ENCODE measurements around the gene PAWR.

PAWR gene

GRCh38 chr12:79549531-79550271 lies 141.1 kb downstream of the PAWR start:
- TF ChIP-seq EGR1 (IDR thresholded peaks at IDR 0.05) (no peak), TCF12 (IDR thresholded peaks at IDR 0.05; ENCODE audit: low read depth) (no peak), EP300 (IDR thresholded peaks at IDR 0.05; ENCODE audit: borderline replicate concordance) (no peak), FOXM1 (IDR thresholded peaks at IDR 0.05; ENCODE audit: borderline replicate concordance, low read depth) (no peak), MAX (IDR thresholded peaks at IDR 0.05) (no peak), TAF1 (IDR thresholded peaks at IDR 0.05; ENCODE audit: low read depth) (no peak), USF1 (IDR thresholded peaks at IDR 0.05) (no peak), CREB1 (IDR thresholded peaks at IDR 0.05; ENCODE audit: low read depth) (no peak), ZBTB7A (IDR thresholded peaks at IDR 0.05; ENCODE audit: low read depth) (no peak), RAD21 (IDR thresholded peaks at IDR 0.05; ENCODE audit: low read depth) (no peak), NFIC (IDR thresholded peaks at IDR 0.05) (no peak), CEBPB (IDR thresholded peaks at IDR 0.05) (no peak), REST (IDR thresholded peaks at IDR 0.05; ENCODE audit: low read depth) (no peak), TEAD4 (IDR thresholded peaks at IDR 0.05) (no peak), YY1 (IDR thresholded peaks at IDR 0.05; ENCODE audit: low read depth) (no peak)

- TF ChIP-seq FOXM1 (IDR thresholded peaks at IDR 0.05; ENCODE audit: borderline replicate concordance, low read depth) (no peak), CEBPB (IDR thresholded peaks at IDR 0.05) (no peak), MAX (IDR thresholded peaks at IDR 0.05) (no peak), EGR1 (IDR thresholded peaks at IDR 0.05) (no peak), NFIC (IDR thresholded peaks at IDR 0.05) (no peak), YY1 (IDR thresholded peaks at IDR 0.05; ENCODE audit: low read depth) (no peak), TEAD4 (IDR thresholded peaks at IDR 0.05) (no peak), EP300 (IDR thresholded peaks at IDR 0.05; ENCODE audit: borderline replicate concordance) (no peak), TAF1 (IDR thresholded peaks at IDR 0.05; ENCODE audit: low read depth) (no peak), ZBTB7A (IDR thresholded peaks at IDR 0.05; ENCODE audit: low read depth) (no peak), REST (IDR thresholded peaks at IDR 0.05; ENCODE audit: low read depth) (no peak), TCF12 (IDR thresholded peaks at IDR 0.05; ENCODE audit: low read depth) (no peak), RAD21 (IDR thresholded peaks at IDR 0.05; ENCODE audit: low read depth) (no peak), USF1 (IDR thresholded peaks at IDR 0.05) (no peak), CREB1 (IDR thresholded peaks at IDR 0.05; ENCODE audit: low read depth) (no peak)
These were observed 142.2 kb downstream of the PAWR start for GRCh38 chr12:79548610-79548924.

- no peak for TF ChIP-seq YY1 (IDR thresholded peaks at IDR 0.05; ENCODE audit: low read depth)
- TF ChIP-seq USF1 (IDR thresholded peaks at IDR 0.05): no peak
- 0 out of 2 replicates have a peak, but pooled peaks have one; percentile 5 for TF ChIP-seq TEAD4 (IDR thresholded peaks at IDR 0.05)
- peak; percentile 63 for TF ChIP-seq RAD21 (IDR thresholded peaks at IDR 0.05; ENCODE audit: low read depth)
These were observed 142.8 kb downstream of the PAWR start for GRCh38 chr12:79547735-79548609.

- TF ChIP-seq TEAD4 (IDR thresholded peaks at IDR 0.05) (peak; percentile 99), EP300 (IDR thresholded peaks at IDR 0.05; ENCODE audit: borderline replicate concordance) (peak; percentile 98), USF1 (IDR thresholded peaks at IDR 0.05) (peak; percentile 60), ZBTB7A (IDR thresholded peaks at IDR 0.05; ENCODE audit: low read depth) (no peak), CREB1 (IDR thresholded peaks at IDR 0.05; ENCODE audit: low read depth) (no peak), EGR1 (IDR thresholded peaks at IDR 0.05) (0 out of 2 replicates have a peak, but pooled peaks have one; percentile 22), REST (IDR thresholded peaks at IDR 0.05; ENCODE audit: low read depth) (no peak), NFIC (IDR thresholded peaks at IDR 0.05) (peak; percentile 87), RAD21 (IDR thresholded peaks at IDR 0.05; ENCODE audit: low read depth) (peak; percentile 20; the same call in 1 of the 2 replicates), TAF1 (IDR thresholded peaks at IDR 0.05; ENCODE audit: low read depth) (no peak), MAX (IDR thresholded peaks at IDR 0.05) (peak; percentile 92), TCF12 (IDR thresholded peaks at IDR 0.05; ENCODE audit: low read depth) (peak; percentile 97), CEBPB (IDR thresholded peaks at IDR 0.05) (peak; percentile 75), FOXM1 (IDR thresholded peaks at IDR 0.05; ENCODE audit: borderline replicate concordance, low read depth) (peak; percentile 95)
These were observed 143.6 kb downstream of the PAWR start for GRCh38 chr12:79547044-79547734.
